ENCODE results near the gene ZFYVE16. TPM values are rescaled to one million over a fixed set of nuclear protein-coding genes. Genes with fewer than 3 reads are reported as not detected.

The ZFYVE16 gene
- total RNA-seq, 1 donor from 2014 or later: 50.3 TPM

Other genes with a start within 250 kb of the ZFYVE16 start
- gene SERINC5, start 152.0 kb upstream of the ZFYVE16 start, total RNA-seq: 20.9 TPM
- gene SPZ1, start 88.1 kb upstream of the ZFYVE16 start, total RNA-seq: not detected
- gene FAM151B, start 80.0 kb downstream of the ZFYVE16 start, total RNA-seq: 2.1 TPM
- gene ANKRD34B, start 162.2 kb downstream of the ZFYVE16 start, total RNA-seq: not detected
- gene MSH3, start 246.6 kb downstream of the ZFYVE16 start, total RNA-seq: 9.4 TPM
- gene DHFR, start 246.9 kb downstream of the ZFYVE16 start, total RNA-seq: 9.2 TPM